Vagina (tissue), 2 donors: ENCODE data around the gene BLACAT1. TPM values are rescaled to one million over a fixed set of nuclear protein-coding genes. Genes with fewer than 3 reads are reported as not detected.
"Not testable (repeated sequence)": the region's sequence is repeated elsewhere in the genome, so short reads cannot be mapped to it uniquely, and the experiment has no call there.

Experiments
- DNase-seq, 2 donors: peaks; one replicate each; pipeline ENCODE4 v3.0.0-alpha.2; 2017; ENCODE audit errors: extremely low spot score in 2 of 2
- H3K27ac ChIP-seq: fragments of 200-600 bp; sonication (generic); one replicate; pipeline ENCODE4 v1.5.1; 2019
- H3K27me3 ChIP-seq: fragments of 200-600 bp; sonication (generic); one replicate; pipeline ENCODE4 v1.5.1; 2019
- H3K36me3 ChIP-seq, 2 donors: fragments of 200-600 bp; sonication (generic); one replicate each; pipeline ENCODE4 v1.5.1; 2017 to 2019
- H3K4me1 ChIP-seq: fragments of 200-600 bp; sonication (generic); one replicate; pipeline ENCODE4 v1.5.1; 2019
- H3K4me3 ChIP-seq, 2 donors: fragments of 200-600 bp; sonication (generic); 1 replicate in 1 of 2; 2 replicates in 1 of 2; pipeline ENCODE4 v1.5.1; 2016 to 2019
- H3K9me3 ChIP-seq: fragments of 200-600 bp; sonication (generic); one replicate; pipeline ENCODE4 v1.5.1; 2019
- POLR2A ChIP-seq, 2 donors: fragments of 450-650 bp; IDR thresholded peaks; one replicate each; pipeline ENCODE4 v1.6.1; 2017; ENCODE audit warnings: antibody characterized with exemption in 2 of 2, mild to moderate bottlenecking in 2 of 2, moderate library complexity in 2 of 2
- POLR2AphosphoS5 ChIP-seq, 2 donors: sonication (generic); formaldehyde crosslinking; IDR thresholded peaks; one replicate each; pipeline ENCODE4 v1.9.0; 2017; ENCODE audit warnings: antibody characterized with exemption in 2 of 2, mild to moderate bottlenecking in 2 of 2, low read depth in 1 of 2; ENCODE audit not compliant: insufficient read depth in 1 of 2
- intact Hi-C: fragments of 100-400 bp; cut with DNase I; formaldehyde crosslinking; loops from one replicate; pipeline ENCODE4 v1.15.1; 2023
- total RNA-seq: library from RNA; depleted of rRNA; stranded (reverse); fragments of >200 nt; gene quantifications from one replicate; pipeline ENCODE4 v1.2.3, GENCODE V29; 2016
- TF ChIP-seq, protein P1 (sequence below), 3 experiments: fragments of 450-650 bp in 2 of 3; fragments of 200-600 bp in 1 of 3; sonication (generic) in 1 of 3; IDR thresholded peaks; one replicate each; pipeline ENCODE4 v1.5.1; 2017 to 2019; ENCODE audit warnings: antibody characterized with exemption in 3 of 3, mild to moderate bottlenecking in 2 of 3, moderate library complexity in 2 of 3

BLACAT1 gene
- total RNA-seq, 1 donor from 2014 or later: 0.98 TPM

DNA sequence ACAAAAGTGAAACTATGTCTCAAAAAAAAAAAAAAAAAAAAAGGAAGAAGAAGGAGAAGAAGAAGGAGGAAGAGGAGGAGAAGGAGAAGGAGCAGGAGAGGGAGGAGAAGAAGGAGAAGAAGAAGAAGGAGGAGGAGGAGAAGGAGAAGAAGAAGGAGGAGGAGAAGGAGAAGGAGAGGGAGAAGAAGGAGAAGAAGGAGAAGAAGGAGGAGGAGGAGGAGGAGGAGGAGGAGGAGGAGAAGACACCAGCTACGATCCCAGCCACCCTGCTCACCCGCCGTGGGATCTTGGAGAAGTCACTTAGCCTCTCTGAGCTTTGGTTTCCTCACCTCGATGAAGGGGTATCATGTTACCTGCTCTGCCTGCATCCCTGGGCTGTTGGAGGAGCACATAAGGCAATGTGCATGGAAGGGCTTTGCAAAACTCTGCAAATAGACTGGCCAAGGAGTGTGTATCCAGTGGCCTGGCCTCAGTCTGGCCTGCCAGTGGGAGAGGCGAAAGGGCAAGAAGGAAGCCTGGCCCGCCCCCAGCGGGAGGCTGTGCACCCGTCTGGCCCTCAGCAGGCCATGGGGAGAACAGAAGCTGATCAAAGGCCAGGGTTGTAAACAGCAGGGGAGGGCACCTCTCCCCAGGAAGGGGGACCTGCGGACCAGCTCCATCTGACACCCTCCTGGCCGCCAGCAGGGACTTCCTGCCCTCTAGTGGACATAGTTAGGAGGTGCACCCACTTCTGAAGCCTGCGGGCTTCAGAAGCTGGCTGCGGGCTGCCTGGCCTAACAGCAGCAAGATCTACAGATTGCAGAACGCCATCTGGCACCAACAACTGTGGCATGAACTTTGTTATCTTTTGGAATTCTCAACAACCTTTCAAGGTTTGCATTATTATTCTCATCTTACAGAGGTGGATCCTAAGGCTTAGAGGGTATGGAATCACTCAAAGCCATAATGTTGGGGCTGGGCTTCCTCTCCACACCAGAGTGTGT lies 29.4 kb upstream of the BLACAT1 start:
- Histone ChIP-seq H3K4me1 (no peaks in the 10 kb centered on the region), H3K27me3 (no peaks in the 10 kb centered on the region), H3K4me3 (no peak overlapping the region), H3K36me3 (no peaks in the 10 kb centered on the region), H3K27ac (no peak overlapping the region), H3K9me3 (no peaks in the 10 kb centered on the region)
- DNase-seq: no peak
- intact Hi-C loops: loop anchor here (5.0 kb wide), 2 partner anchors 42 to 128 kb away; partner anchors contain the start of gene KLHDC8A
- TF ChIP-seq, protein P1, sequence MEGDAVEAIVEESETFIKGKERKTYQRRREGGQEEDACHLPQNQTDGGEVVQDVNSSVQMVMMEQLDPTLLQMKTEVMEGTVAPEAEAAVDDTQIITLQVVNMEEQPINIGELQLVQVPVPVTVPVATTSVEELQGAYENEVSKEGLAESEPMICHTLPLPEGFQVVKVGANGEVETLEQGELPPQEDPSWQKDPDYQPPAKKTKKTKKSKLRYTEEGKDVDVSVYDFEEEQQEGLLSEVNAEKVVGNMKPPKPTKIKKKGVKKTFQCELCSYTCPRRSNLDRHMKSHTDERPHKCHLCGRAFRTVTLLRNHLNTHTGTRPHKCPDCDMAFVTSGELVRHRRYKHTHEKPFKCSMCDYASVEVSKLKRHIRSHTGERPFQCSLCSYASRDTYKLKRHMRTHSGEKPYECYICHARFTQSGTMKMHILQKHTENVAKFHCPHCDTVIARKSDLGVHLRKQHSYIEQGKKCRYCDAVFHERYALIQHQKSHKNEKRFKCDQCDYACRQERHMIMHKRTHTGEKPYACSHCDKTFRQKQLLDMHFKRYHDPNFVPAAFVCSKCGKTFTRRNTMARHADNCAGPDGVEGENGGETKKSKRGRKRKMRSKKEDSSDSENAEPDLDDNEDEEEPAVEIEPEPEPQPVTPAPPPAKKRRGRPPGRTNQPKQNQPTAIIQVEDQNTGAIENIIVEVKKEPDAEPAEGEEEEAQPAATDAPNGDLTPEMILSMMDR (IDR thresholded peaks at IDR 0.05): peak; percentile 68 to 86 (median 76)
- TF ChIP-seq POLR2A (IDR thresholded peaks at IDR 0.05): no peak
- TF ChIP-seq POLR2AphosphoS5 (IDR thresholded peaks at IDR 0.05; ENCODE audit: insufficient read depth in 1 of 2, low read depth in 1 of 2): no peak

DNA sequence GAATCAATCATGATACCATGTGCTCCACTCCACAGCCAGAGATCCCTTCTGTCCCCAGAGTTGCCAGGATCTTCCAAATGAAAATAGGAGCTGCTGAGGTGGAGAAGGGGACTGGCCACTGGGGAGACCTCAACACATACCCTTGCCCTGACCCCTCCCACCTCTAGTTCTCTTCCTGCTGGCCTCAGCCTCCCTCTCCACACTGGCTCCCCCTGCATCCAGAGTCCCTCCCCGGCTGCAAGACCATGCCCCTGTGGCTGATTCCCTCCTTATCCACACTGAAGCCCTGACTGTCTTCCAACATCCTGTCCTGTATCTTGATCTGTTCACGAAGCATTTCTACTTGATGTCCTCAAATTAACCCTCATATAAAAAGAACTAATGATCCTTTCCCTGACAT lies 27.5 kb upstream of the BLACAT1 start:
- Histone ChIP-seq H3K27me3 (no peaks in the 10 kb centered on the region), H3K9me3 (no peaks in the 10 kb centered on the region), H3K4me3 (no peak overlapping the region), H3K36me3 (no peaks in the 10 kb centered on the region), H3K27ac (no peak overlapping the region), H3K4me1 (no peaks in the 10 kb centered on the region)
- intact Hi-C loops: no loop called here
- TF ChIP-seq, protein P1 (IDR thresholded peaks at IDR 0.05): no peak
- no peak for TF ChIP-seq POLR2AphosphoS5 (IDR thresholded peaks at IDR 0.05; ENCODE audit: insufficient read depth in 1 of 2, low read depth in 1 of 2)
- no peak for DNase-seq

DNA sequence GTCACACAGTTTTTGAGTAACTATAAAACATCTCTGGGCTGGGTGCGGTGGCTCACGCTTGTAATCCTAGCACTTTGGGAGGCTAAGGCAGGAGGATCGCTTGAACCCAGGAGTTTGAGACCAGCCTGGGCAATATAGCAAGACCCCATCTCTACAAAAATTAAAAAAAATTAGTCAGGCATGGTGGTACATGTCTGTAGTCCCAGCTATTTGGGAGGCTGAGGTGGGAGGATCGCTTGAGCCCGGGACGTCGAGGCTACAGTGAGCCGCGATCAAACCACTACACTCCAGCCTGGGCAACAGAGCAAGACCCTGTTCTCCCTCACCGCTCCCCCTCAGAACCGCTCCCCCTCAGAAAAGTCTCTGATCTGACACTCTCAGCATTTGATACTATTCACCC lies 26.7 kb upstream of the BLACAT1 start:
- H3K4me1 ChIP-seq, H3K4me3 ChIP-seq, H3K27me3 ChIP-seq, DNase-seq, H3K36me3 ChIP-seq, H3K9me3 ChIP-seq, H3K27ac ChIP-seq, intact Hi-C loops: not testable (repeated sequence)

DNA sequence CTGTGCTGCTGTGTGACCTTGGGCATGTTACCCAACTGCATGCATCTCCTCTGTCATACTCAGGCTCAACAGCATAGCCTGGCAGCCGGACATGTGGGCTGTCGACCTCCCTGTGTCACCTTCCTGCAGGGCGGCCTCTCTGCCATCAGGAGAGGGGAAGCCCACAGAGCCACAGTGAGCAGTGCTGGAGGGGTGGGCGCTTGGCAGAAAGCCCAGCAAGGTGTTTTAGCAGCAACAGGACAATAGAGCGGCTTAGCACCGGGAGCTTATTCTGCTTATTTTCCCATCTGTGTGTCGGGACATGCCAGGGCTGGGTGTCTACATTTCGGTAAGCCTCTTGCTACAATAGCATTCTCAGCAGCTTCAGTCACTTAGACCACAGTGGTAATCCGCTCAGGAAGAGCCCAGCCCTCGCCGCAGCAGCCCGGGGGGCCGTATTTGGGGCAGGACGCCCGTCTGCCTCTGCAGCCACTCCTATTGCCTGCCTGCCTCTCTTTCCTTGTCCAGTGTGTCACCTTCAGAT lies 25.8 kb upstream of the BLACAT1 start:
- Histone ChIP-seq H3K27me3 (no peaks in the 10 kb centered on the region), H3K36me3 (no peaks in the 10 kb centered on the region), H3K9me3 (no peaks in the 10 kb centered on the region), H3K27ac (no peak overlapping the region), H3K4me3 (no peak overlapping the region), H3K4me1 (no peaks in the 10 kb centered on the region)
- TF ChIP-seq, protein P1 (IDR thresholded peaks at IDR 0.05): no peak
- no peak for TF ChIP-seq POLR2AphosphoS5 (IDR thresholded peaks at IDR 0.05; ENCODE audit: insufficient read depth in 1 of 2, low read depth in 1 of 2)
- TF ChIP-seq POLR2A (IDR thresholded peaks at IDR 0.05): no peak
- intact Hi-C loops: no loop called here
- no peak for DNase-seq

DNA sequence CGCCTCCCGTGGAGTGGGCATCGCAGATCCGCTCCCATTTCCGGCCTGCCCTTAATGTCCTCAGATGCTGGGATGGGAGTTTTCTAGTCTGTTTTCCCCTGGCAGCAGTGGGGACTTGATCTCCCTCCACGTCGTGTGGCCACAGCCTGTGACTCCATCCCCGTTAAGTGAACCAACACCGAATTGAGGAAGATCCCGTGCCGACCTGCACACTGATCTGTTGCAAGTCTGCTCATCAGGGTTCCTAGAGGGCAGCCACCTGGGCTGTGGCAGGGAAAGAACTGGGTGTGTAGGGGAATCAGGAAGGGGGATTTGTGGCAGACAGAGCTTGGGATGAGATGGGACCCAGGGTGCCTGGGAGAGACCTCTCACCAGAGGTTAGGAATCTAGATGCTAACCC lies 25.4 kb upstream of the BLACAT1 start:
- Histone ChIP-seq H3K4me1 (no peaks in the 10 kb centered on the region), H3K27ac (no peak overlapping the region), H3K9me3 (no peaks in the 10 kb centered on the region), H3K36me3 (no peaks in the 10 kb centered on the region), H3K27me3 (no peaks in the 10 kb centered on the region), H3K4me3 (no peak overlapping the region)
- DNase-seq: no peak
- TF ChIP-seq POLR2A (IDR thresholded peaks at IDR 0.05) (no peak), POLR2AphosphoS5 (IDR thresholded peaks at IDR 0.05; ENCODE audit: insufficient read depth in 1 of 2, low read depth in 1 of 2) (no peak)
- TF ChIP-seq, protein P1 (IDR thresholded peaks at IDR 0.05): no peak
- intact Hi-C loops: no loop called here
